GM18867 (cell line): Measurements from ENCODE around the gene CTNNB1.

ENCODE experiments used
- ATAC-seq: cut with Tn5 transposase; IDR thresholded peaks from one replicate; pipeline ENCODE4 v1.9.1; 2021; ENCODE audit warnings: mild to moderate bottlenecking, moderate library complexity; ENCODE audit not compliant: unreplicated experiment

The CTNNB1 gene

GRCh38 chr3:41190509-41191284, 8.6 kb upstream of the CTNNB1 start:
- peak; percentile 41 for ATAC-seq

DNA sequence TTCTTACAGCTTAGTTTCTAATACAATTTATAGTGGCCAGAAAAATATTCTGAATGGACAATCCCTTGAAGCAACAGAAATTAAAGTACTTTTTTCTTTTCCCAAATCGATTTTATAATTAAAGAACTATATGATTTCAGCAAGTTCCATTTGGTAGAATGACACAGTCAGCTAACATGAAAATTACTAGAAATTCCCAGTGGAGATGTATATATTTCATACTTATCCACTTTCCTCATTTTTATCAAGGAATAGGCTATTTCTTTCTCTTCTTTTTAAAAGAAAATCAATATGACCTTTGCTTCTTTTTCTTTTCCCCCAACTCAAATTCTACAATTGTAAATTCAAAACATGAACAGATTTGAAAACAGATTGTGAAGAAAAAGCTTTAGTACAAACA, 6.4 kb upstream of the CTNNB1 start:
- ATAC-seq: no peak

DNA sequence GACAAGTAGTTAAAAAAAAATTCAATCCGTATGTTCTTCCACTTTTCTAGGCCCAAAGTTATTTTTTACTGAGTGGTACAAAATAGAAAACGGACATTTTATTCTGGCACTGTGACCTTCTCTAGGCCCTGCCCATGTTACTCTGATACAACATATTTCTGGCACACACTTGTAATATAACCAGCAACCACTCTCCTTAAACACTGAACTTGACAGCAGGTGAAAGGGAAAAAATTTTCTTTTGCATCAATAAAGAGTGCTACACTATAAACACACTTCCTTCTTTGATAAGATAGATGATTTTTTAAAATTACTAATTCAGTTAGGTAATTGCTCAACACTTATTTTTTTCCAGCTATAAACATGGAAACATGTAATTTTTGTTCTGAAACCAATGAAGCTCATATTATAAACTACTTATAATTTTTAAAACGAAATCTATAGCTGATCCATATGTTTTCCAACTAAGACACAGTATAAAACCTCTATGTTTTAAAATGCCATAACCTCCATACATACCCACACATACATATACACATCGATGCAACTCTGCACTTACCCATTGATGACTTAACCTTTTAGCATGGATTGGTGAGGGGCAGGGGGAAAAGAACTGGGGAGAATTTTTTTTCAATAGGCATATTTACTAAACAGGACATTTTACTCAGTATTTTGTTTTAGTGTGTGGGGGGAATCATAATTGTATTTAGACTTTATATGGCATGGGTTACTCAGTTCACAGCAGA, 5.3 kb upstream of the CTNNB1 start:
- no peak for ATAC-seq

DNA sequence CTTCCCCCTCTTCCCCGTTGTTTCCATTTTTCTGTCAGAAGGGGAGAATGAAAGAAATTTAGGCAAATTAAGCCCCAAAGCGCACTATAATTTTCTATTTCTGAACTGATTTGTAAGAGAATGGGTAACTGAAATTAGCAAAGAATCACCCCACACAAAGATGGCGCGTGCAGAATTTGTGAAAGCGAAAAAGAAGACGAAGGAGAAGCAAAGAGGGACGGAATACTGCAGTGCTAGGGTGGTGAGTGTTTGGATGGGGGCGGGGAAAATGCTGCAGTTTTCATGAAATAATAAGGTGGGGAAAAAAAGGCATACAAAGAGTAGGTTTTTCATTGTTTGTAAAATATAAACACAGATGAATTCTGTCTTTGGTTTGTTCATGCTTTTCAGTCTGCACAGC, 4.6 kb upstream of the CTNNB1 start:
- ATAC-seq: no peak

- no peak for ATAC-seq
These were observed 3.4 kb upstream of the CTNNB1 start for GRCh38 chr3:41195946-41196345.

DNA sequence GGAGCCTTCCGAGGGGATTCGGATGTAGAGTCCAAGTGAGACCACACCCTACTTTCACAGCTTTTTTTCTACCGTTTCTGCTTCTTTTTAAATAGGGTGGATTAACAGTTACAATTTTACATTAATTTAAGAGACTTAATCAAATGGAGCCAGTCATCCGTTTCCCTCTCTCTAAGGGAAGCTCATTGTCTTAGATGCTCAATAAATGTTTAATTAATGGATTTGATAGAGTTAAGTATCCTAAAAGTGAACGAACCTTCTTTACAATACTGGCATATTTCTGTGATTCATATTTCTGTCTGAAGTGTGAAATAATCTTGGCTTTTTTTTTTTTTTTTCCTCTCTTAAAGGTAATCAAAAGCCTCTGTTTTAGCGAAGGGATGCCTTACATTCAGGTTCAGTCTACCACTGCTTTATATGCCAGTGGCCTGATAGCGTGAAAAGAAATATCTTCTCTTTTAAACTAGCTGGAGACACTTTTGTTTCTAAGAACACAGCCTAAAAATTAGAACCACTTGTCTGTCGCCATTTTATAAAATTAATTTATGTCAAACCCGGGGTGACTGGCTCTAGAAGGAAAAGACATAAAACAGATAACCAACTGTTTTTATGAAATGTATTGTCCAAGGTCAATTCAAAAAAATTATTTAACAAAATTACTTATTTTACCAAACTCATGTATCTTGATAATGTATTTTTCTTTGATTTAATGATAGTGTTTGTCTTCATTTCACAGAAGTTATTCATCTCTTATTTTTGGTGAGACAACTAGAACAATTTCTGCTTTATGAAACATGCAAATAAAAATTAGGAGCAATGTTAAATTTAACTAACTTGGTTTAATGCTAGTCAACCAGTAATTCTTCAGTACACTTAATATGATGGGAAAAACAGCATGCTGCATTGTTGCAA, 2.5 kb upstream of the CTNNB1 start:
- no peak for ATAC-seq

DNA sequence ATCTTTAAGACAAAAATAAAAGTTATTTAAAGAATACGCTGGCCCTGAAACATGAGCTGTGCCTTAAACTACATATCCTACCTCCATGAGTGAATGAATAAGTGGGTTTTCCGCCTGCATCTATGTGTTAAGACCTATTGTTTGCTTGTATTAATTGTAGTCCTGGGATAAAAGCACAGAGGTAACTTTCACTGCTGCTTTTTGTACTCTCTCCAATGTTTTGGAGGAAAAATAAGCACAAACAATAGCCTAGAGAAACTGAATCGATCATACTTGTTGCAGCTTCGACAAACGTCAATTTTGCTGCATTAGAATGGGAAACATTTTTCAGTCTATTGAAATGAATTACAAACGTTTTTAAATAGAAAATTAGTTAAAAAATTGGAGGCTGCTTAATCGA, 1.3 kb upstream of the CTNNB1 start:
- no peak for ATAC-seq

DNA sequence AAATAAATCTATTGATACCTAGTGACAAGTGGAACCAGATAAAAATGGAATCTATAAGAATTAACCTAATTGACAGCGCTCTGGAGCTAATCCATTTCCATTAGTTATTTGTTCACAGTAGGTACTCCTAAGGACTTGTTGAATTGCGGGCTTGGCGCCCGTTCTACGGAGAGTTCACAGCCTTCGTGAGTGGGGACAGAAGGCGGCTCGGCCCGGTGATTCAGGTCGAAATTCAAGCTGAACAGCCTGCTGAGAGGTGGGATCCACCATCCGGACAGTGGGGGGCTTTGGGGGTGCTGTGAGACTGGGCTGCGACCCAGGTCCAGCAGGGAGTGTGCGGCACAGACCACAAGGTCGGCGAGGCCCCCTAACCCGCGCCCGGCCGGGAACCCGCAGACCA, 779 bp upstream of the CTNNB1 start:
- ATAC-seq: peak; percentile 1

DNA sequence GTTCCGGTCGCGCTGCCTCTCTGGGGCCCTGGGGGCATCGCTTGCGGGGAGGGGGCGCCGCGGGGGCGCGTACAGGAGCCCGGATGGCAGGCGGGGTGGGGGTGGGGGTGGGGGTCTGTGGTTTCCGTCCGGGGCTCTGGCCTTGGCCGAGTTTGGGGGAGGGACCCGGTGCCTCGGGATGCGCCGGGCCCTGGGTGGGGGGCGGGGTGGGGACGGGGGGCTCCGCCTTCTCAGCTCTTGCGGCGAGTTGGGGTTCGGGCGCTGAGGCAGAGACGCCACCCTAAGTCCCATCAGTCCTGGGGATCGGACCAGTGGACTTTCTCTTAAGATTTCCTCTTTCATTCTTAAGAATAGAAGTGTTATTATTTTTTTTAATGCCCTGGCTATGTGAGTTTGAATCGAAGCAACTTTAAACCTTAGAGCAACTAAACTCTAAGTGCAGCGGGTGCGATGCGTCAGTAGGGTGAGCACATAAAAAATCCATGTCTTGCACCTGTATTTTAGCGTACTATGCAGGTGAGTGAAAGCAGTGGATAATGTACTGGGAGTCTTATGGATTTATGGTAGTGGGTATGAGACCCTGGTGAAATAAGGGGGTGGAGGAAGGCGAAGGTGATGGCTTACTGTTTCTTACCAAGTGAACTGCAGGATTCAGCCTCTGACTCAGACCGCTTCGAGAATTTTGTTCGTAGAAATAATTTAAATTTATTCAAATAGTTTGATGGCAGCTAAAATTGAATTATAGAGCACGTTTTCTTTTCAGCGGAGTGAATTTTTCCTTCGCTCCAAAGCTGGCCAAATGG, 762 bp downstream of the CTNNB1 start:
- peak; percentile 21 for ATAC-seq

DNA sequence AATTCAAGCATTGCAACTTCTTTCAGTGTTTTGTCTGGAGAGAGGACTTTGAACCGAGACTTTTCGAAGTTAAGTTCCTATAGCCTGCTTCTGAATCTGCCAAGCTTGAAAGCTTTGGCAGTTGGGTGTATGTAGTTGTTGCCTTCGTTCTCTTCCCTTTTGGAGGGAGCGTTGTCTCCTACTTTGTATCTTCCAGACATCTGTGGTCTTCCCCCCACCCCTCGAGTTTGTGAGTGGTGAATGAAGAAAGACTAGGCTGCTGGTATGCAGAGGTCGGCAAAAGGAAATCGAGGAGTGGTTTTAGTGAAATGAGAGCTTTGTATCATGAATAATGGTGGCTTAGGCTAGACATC, 1.3 kb downstream of the CTNNB1 start:
- no peak for ATAC-seq

DNA sequence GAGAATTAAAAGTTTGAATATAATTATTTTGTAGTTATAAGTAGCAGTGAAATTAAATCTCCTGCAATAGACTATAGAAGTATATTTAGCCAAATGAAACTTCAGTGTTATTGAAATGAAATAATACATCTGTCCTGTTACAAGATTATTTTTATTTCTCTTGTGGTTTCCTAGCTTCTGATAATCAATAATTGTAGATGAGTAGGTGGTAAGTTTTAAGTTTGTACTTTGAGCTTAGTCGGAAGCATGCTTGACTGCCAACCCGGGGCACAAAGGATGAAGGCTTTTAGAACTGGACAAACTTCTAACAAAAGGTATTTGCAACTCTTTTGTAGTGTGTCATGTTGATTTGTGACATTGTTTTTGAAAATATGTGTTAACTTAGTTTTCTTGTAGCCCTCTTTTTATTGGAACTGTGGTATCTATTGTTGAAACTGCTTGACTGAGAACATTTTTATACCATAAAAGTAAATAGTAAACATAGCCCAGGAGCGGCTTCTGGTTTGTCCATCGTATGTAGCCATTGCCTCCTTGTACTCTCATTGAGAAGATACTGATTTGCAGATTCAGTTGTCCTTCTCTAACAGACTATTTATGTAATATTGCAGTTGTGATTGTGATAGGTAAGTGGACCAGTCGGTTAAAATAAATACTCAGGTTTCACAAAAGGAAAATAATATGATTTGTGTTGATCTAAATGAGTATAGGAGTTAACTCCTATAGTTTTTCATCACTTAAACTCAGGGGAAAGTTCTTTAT, 2.9 kb downstream of the CTNNB1 start:
- ATAC-seq: no peak

- ATAC-seq: no peak
These were observed 3.6 kb downstream of the CTNNB1 start for GRCh38 chr3:41202834-41203345.

GRCh38 chr3:41204369-41204768, 5.1 kb downstream of the CTNNB1 start:
- no peak for ATAC-seq

DNA sequence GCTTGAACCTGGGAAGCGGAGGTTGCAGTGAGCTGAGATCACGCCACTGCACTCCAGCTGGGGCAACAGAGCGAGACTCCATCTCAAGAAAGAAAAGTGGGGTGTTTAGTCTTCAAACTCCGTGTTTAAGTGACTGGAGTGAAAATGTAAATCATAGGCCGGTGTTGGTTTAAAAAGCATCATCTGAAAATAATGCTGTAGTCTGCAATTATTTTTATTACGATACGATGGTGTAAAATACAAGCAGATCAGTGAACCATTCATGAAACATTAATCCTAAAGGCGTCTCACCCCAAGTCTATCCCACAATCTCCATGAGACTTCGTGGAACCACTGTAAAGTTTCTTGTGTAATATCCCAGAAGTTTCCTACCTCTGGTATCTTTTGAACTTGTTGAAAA, 6.3 kb downstream of the CTNNB1 start:
- no peak for ATAC-seq

DNA sequence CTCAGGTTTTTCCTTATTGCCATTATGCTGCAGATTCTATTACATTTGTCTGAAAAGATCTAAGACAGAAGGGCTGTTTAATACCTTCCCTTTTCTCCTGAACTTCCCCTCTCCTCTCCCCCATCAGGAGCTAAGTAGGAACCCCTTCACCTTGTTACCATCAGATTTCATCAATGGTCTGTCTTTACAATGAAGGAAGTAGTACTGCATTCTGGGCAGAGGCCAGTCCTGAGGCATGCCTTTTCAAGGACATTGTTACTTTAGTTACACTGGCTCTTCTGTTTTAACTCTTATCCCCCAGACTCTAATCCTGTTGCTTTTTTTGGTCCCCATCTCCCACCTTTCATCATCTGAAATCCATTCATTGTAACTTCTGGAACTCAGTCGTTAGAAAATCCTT, 8.1 kb downstream of the CTNNB1 start:
- no peak for ATAC-seq

- no peak for ATAC-seq
These were observed 9.4 kb downstream of the CTNNB1 start for GRCh38 chr3:41208507-41209220.

DNA sequence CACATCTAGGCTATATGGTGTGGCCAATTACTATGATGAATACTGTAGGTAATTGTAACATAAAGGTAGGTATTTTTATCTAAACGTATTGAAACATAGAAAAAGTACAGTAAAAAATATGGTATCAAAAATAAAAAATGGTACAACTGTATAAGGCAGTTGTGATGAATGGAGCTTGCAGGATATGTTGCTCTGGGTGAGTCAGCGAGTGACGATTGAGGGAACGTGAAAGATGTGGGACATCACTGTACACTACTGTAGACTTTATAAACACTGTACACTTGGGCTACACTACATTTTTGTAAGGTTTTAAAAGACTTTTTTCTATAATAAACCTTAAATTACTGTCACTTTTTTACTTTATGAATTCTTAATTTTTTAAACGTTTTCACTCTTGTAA, 10.3 kb downstream of the CTNNB1 start:
- no peak for ATAC-seq

DNA sequence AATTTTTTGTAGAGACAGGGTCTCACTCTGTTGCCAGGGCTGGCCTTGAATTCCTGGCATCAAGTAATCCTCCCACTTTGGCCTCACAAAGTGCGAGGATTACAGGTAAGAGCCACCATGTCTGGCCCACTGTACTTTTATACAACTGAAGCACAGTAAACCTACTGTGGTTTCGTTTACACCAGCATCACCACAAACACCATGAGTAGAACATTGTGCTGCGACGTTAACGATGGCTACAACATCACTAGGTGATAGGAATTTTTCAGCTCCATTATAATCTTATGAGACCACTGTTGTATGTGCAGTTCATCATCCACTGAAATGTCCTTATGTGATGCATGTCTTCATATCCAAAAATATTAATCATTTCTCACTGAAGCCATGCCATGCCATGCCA, 11.7 kb downstream of the CTNNB1 start:
- ATAC-seq: no peak

- ATAC-seq: no peak
These were observed 12.8 kb downstream of the CTNNB1 start for GRCh38 chr3:41212088-41212487.
